ENCODE measurements around the gene HYAL4. TPM values are rescaled to one million over a fixed set of nuclear protein-coding genes. Genes with fewer than 3 reads are reported as not detected.

Gene HYAL4
- polyA plus RNA-seq, 3 donors = not detected

DNA sequence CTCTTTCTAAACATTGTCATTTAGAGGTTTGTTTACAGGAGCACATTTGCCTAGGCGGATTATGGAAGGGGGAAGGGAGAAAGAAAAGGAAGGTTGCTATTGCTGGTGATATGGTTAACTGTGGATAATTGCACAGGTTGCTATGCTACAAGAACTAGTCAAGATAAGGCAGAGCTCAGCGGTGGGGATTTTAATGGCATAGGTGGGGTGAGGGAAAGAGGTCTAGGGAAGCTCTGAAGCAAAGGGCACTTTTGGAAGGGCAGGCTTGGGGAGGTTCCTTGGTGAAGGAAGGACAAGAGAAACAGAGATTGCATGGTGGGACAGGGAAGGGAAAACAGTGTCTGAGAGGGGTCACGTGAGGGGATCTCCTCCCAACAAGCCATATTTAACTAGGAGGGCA is 19.5 kb downstream of the HYAL4 start:
- Histone ChIP-seq H3K27me3 (ENCODE audit: control insufficient read depth in 2 of 2, insufficient read depth in 2 of 2, low read length in 2 of 2) (no peaks in the 10 kb centered on the region), H3K9me3 (replicated peaks in 1 of 2; ENCODE audit: control insufficient read depth in 1 of 2, insufficient read depth in 1 of 2, low read length in 2 of 2) (peaks cover 0 to 6% of the 10 kb centered on the region in 2 donors), H2AFZ (ENCODE audit: insufficient read depth, low read depth, low read length, poor library complexity, severe bottlenecking) (no peak overlapping the region), H3K36me3 (replicated peaks in 1 of 2; ENCODE audit: control insufficient read depth in 1 of 2, insufficient read depth in 2 of 2, low read length in 2 of 2) (no peaks in the 10 kb centered on the region), H3K4me1 (ENCODE audit: control insufficient read depth in 1 of 2, insufficient read depth in 2 of 2, low read length in 2 of 2) (peaks cover 26 to 31% of the 10 kb centered on the region in 2 donors), H3K9ac (ENCODE audit: insufficient read depth, low read length, poor library complexity, severe bottlenecking) (no peak overlapping the region), H3K4me2 (replicated peaks; ENCODE audit: extremely low read depth, low read length, poor library complexity, severe bottlenecking) (no peak overlapping the region), H3K79me2 (ENCODE audit: insufficient read depth, low read length) (no peaks in the 10 kb centered on the region), H3K4me3 (replicated peaks in 1 of 3; ENCODE audit: low read depth in 2 of 3, low read length in 3 of 3) (no peak overlapping the region), H3K27ac (ENCODE audit: low read depth in 1 of 2, low read length in 2 of 2) (no peak overlapping the region), H4K20me1 (ENCODE audit: insufficient read depth, low read length) (no peaks in the 10 kb centered on the region)
- H3K4me3 Mint-ChIP-seq = no peak overlapping the region
- intact Hi-C loops (cut with micrococcal nuclease) = loop anchor here in 1 of 2 donors (5.0 kb wide), 1 partner anchor 67 kb away; no protein-coding TSS in a partner anchor
- TF ChIP-seq, protein P1, sequence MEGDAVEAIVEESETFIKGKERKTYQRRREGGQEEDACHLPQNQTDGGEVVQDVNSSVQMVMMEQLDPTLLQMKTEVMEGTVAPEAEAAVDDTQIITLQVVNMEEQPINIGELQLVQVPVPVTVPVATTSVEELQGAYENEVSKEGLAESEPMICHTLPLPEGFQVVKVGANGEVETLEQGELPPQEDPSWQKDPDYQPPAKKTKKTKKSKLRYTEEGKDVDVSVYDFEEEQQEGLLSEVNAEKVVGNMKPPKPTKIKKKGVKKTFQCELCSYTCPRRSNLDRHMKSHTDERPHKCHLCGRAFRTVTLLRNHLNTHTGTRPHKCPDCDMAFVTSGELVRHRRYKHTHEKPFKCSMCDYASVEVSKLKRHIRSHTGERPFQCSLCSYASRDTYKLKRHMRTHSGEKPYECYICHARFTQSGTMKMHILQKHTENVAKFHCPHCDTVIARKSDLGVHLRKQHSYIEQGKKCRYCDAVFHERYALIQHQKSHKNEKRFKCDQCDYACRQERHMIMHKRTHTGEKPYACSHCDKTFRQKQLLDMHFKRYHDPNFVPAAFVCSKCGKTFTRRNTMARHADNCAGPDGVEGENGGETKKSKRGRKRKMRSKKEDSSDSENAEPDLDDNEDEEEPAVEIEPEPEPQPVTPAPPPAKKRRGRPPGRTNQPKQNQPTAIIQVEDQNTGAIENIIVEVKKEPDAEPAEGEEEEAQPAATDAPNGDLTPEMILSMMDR (IDR thresholded peaks at IDR 0.05) = no peak
- no peak for DNase-seq
- H3K9me3 Mint-ChIP-seq = peaks cover 2 to 15% (median 7%) of the 10 kb centered on the region in 7 donors
- peaks cover 44% of the 10 kb centered on the region for H3K4me1 Mint-ChIP-seq
- no peaks in the 10 kb centered on the region for H3K36me3 Mint-ChIP-seq
- H3K27ac Mint-ChIP-seq = peak overlapping the region in 2 of 7 donors; percentile 4 to 30
- WGBS (ENCODE audit: insufficient coverage) = 90% methylated on average over 2 of the region's 3 CpGs
- H3K27me3 Mint-ChIP-seq (ENCODE audit: low read depth in 3 of 3) = peaks cover 0 to 3% (median 2%) of the 10 kb centered on the region in 3 donors

DNA sequence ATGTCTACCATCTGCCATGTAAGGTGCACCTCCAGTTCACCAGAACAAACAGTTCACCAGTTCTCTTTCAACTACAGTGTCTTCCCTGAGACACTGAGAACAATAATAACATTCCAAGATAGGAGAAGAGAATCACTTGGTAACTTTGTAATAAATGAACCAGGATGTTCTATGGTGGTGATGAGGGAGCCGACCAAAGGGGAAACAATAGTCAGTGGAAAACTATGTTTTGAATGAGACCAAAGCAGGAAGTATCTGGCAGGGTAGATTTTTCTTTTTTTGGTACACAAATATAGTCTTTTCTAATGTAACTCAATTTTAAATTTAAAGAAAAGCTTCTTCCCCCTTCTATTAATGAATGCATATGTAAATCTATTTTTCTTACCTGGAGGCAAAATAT is 20.0 kb downstream of the HYAL4 start:
- no CpG with 5 or more reads among the region's 1 CpG for WGBS (ENCODE audit: insufficient coverage)
- no peak overlapping the region for H3K27ac Mint-ChIP-seq
- TF ChIP-seq, protein P1 (IDR thresholded peaks at IDR 0.05) = no peak
- no peak overlapping the region for H3K4me2 ChIP-seq (replicated peaks; ENCODE audit: extremely low read depth, low read length, poor library complexity, severe bottlenecking)
- no peak overlapping the region for H3K4me3 Mint-ChIP-seq
- H3K4me1 ChIP-seq (ENCODE audit: control insufficient read depth in 1 of 2, insufficient read depth in 2 of 2, low read length in 2 of 2) = peaks cover 26 to 31% of the 10 kb centered on the region in 2 donors
- peaks cover 41% of the 10 kb centered on the region for H3K4me1 Mint-ChIP-seq
- no peaks in the 10 kb centered on the region for H4K20me1 ChIP-seq (ENCODE audit: insufficient read depth, low read length)
- H3K79me2 ChIP-seq (ENCODE audit: insufficient read depth, low read length) = no peaks in the 10 kb centered on the region
- peaks cover 0 to 5% (median 3%) of the 10 kb centered on the region in 3 donors for H3K27me3 Mint-ChIP-seq (ENCODE audit: low read depth in 3 of 3)
- no peak overlapping the region for H3K4me3 ChIP-seq (replicated peaks in 1 of 3; ENCODE audit: low read depth in 2 of 3, low read length in 3 of 3)
- no peak for DNase-seq
- peaks cover 0 to 11% (median 7%) of the 10 kb centered on the region in 7 donors for H3K9me3 Mint-ChIP-seq
- H2AFZ ChIP-seq (ENCODE audit: insufficient read depth, low read depth, low read length, poor library complexity, severe bottlenecking) = no peak overlapping the region
- no peaks in the 10 kb centered on the region for H3K36me3 Mint-ChIP-seq
- no peaks in the 10 kb centered on the region for H3K36me3 ChIP-seq (replicated peaks in 1 of 2; ENCODE audit: control insufficient read depth in 1 of 2, insufficient read depth in 2 of 2, low read length in 2 of 2)
- intact Hi-C loops (cut with micrococcal nuclease) = loop anchor here (5.0 kb wide), 2 partner anchors 68 to 183 kb away; no protein-coding TSS in a partner anchor
- peaks cover 0 to 6% of the 10 kb centered on the region in 2 donors for H3K9me3 ChIP-seq (replicated peaks in 1 of 2; ENCODE audit: control insufficient read depth in 1 of 2, insufficient read depth in 1 of 2, low read length in 2 of 2)
- no peak overlapping the region for H3K27ac ChIP-seq (ENCODE audit: low read depth in 1 of 2, low read length in 2 of 2)
- no peaks in the 10 kb centered on the region for H3K27me3 ChIP-seq (ENCODE audit: control insufficient read depth in 2 of 2, insufficient read depth in 2 of 2, low read length in 2 of 2)
- no peak overlapping the region for H3K9ac ChIP-seq (ENCODE audit: insufficient read depth, low read length, poor library complexity, severe bottlenecking)
